KMS-11 (cell line): Measurements from ENCODE around the gene SEMA5A.

Experiments
- H2AFZ ChIP-seq: fragments of 200-600 bp; sonication (generic); 2 replicates; pipeline ENCODE4 v1.6.1; 2016; ENCODE audit warnings: antibody characterized with exemption, mixed run types, low read depth
- H3K27ac ChIP-seq: fragments of 200-600 bp; sonication (generic); 2 replicates; pipeline ENCODE4 v1.6.1; 2016; ENCODE audit warnings: mild to moderate bottlenecking, mixed run types
- H3K27me3 ChIP-seq: fragments of 200-600 bp; sonication (generic); 2 replicates; pipeline ENCODE4 v1.6.1; 2017; ENCODE audit warnings: mild to moderate bottlenecking, low read depth, mixed run types, moderate library complexity; ENCODE audit not compliant: insufficient read depth
- H3K36me3 ChIP-seq: fragments of 200-600 bp; sonication (generic); 2 replicates; pipeline ENCODE4 v1.6.1; 2017; ENCODE audit warnings: mild to moderate bottlenecking, mixed run types; ENCODE audit not compliant: insufficient read depth
- H3K4me1 ChIP-seq: fragments of 200-600 bp; sonication (generic); 2 replicates; pipeline ENCODE4 v1.6.1; 2016; ENCODE audit warnings: mild to moderate bottlenecking, low read depth, mixed run types; ENCODE audit not compliant: poor library complexity, severe bottlenecking
- H3K4me2 ChIP-seq: fragments of 200-600 bp; sonication (generic); 2 replicates; pipeline ENCODE4 v1.7.0; 2016; ENCODE audit warnings: mild to moderate bottlenecking, mixed run types
- H3K4me3 ChIP-seq: fragments of 200-600 bp; sonication (generic); IDR thresholded peaks from 2 replicates; pipeline ENCODE4 v1.6.1; 2017; ENCODE audit warnings: low read depth, low read length, mixed read lengths; ENCODE audit not compliant: insufficient read depth
- H3K79me2 ChIP-seq: fragments of 200-600 bp; sonication (generic); 2 replicates; pipeline ENCODE4 v1.6.1; 2016; ENCODE audit warnings: low read depth, mixed run types; ENCODE audit not compliant: insufficient read depth
- H3K9ac ChIP-seq: fragments of 200-600 bp; sonication (generic); 2 replicates; pipeline ENCODE4 v1.6.1; 2016; ENCODE audit warnings: mild to moderate bottlenecking, mixed run types
- H4K20me1 ChIP-seq: fragments of 200-600 bp; sonication (generic); 2 replicates; pipeline ENCODE4 v1.6.1; 2016; ENCODE audit warnings: mild to moderate bottlenecking, mixed run types; ENCODE audit not compliant: insufficient read depth
- TF ChIP-seq, protein P1 (sequence below): fragments of 200-600 bp; sonication (generic); conservative IDR thresholded peaks from 2 replicates; pipeline ENCODE4 v1.6.1; 2017; ENCODE audit warnings: low read depth, mild to moderate bottlenecking, antibody characterized with exemption, low read length, moderate library complexity, mixed read lengths

SEMA5A gene

DNA sequence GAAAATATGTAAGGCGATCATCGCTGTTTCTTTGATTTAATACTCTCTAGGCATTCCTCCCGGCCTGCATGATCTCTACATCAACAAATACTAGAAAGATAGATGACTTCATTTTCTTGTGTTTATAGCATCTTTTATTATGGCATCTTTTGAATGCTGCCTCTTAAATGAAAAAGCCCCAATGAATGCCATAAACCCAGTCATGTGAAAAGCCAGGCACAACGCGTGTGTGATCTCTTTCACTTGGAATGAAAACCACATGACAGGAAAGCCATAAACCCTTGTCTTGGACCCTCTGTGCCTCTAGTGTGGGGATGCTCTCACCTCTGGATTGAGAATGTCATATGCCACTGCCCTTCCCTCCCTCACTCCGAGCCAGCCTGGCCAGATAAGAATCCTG lies 476.2 kb downstream of the SEMA5A start:
- no peak overlapping the region for H3K4me3 ChIP-seq
- H2AFZ ChIP-seq, result no peak overlapping the region
- H3K79me2 ChIP-seq, result no peaks in the 10 kb centered on the region
- no peak overlapping the region for H3K4me2 ChIP-seq
- no peaks in the 10 kb centered on the region for H3K4me1 ChIP-seq
- no peaks in the 10 kb centered on the region for H3K27me3 ChIP-seq
- H4K20me1 ChIP-seq, result no peaks in the 10 kb centered on the region
- TF ChIP-seq, protein P1, sequence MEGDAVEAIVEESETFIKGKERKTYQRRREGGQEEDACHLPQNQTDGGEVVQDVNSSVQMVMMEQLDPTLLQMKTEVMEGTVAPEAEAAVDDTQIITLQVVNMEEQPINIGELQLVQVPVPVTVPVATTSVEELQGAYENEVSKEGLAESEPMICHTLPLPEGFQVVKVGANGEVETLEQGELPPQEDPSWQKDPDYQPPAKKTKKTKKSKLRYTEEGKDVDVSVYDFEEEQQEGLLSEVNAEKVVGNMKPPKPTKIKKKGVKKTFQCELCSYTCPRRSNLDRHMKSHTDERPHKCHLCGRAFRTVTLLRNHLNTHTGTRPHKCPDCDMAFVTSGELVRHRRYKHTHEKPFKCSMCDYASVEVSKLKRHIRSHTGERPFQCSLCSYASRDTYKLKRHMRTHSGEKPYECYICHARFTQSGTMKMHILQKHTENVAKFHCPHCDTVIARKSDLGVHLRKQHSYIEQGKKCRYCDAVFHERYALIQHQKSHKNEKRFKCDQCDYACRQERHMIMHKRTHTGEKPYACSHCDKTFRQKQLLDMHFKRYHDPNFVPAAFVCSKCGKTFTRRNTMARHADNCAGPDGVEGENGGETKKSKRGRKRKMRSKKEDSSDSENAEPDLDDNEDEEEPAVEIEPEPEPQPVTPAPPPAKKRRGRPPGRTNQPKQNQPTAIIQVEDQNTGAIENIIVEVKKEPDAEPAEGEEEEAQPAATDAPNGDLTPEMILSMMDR, result no peak
- H3K9ac ChIP-seq, result no peak overlapping the region
- no peaks in the 10 kb centered on the region for H3K36me3 ChIP-seq
- no peak overlapping the region for H3K27ac ChIP-seq

DNA sequence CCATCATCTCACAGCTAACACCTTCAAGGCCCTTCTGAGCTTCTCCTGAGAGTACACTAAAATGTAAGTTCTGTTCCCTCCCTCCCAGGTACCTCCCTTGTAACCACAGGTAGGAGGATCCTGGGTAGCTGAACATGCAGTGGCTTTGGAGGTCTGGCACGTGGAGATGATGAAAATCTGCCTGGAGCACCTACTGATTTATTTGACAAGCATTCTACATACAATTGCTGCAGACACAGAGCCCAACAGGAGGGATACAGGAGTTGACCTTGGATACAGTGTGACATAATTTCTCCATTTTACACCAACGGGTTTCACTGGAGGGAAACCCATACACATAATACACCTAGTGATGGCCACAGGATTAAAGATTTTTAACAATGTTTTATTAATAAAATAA lies 478.7 kb downstream of the SEMA5A start:
- H3K4me2 ChIP-seq, result no peak overlapping the region
- no peaks in the 10 kb centered on the region for H3K79me2 ChIP-seq
- no peaks in the 10 kb centered on the region for H4K20me1 ChIP-seq
- TF ChIP-seq, protein P1, result no peak
- H3K9ac ChIP-seq, result no peak overlapping the region
- H3K27me3 ChIP-seq, result no peaks in the 10 kb centered on the region
- no peak overlapping the region for H3K27ac ChIP-seq
- H2AFZ ChIP-seq, result no peak overlapping the region
- no peaks in the 10 kb centered on the region for H3K36me3 ChIP-seq
- no peak overlapping the region for H3K4me3 ChIP-seq
- no peaks in the 10 kb centered on the region for H3K4me1 ChIP-seq

GRCh38 chr5:9066349-9066748 lies 479.5 kb downstream of the SEMA5A start:
- no peaks in the 10 kb centered on the region for H3K4me1 ChIP-seq
- no peak overlapping the region for H3K9ac ChIP-seq
- H3K4me3 ChIP-seq, result no peak overlapping the region
- H2AFZ ChIP-seq, result no peak overlapping the region
- H3K27ac ChIP-seq, result no peak overlapping the region
- no peak overlapping the region for H3K4me2 ChIP-seq
- H3K27me3 ChIP-seq, result no peaks in the 10 kb centered on the region
- H4K20me1 ChIP-seq, result no peaks in the 10 kb centered on the region
- no peaks in the 10 kb centered on the region for H3K36me3 ChIP-seq
- no peaks in the 10 kb centered on the region for H3K79me2 ChIP-seq
- TF ChIP-seq, protein P1, result no peak

DNA sequence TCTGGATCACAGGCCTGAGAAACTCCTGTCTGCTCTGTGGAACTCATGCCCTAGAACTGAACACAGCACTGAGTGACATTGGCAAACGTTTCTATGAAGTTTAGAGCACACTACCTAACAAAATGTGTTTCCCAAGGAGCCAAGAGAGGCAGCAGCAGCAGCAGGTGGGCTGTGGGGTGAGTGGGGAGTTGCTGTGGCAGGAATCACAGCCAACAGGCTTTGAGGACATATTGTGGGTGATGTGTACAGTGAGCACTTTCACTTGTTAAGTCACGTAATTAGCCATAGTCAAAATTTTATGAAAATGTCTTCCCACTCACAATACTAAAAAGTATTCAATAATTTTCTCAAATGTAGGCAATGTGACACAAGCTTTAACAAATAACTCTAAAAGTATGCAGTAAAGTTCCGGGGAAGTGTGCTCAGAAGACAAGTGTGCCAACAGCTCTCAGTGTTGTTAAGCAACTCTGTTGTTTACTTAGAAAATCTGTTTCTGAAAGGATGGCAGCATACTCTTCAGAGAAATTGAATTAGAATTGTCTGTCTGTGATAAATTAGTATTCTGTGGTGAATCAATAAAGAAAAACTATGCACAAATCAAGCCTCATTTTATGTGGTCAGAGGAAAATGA lies 482.1 kb downstream of the SEMA5A start:
- no peak overlapping the region for H3K9ac ChIP-seq
- H4K20me1 ChIP-seq, result no peaks in the 10 kb centered on the region
- H3K27me3 ChIP-seq, result no peaks in the 10 kb centered on the region
- H3K36me3 ChIP-seq, result no peaks in the 10 kb centered on the region
- H3K4me2 ChIP-seq, result no peak overlapping the region
- no peak overlapping the region for H3K4me3 ChIP-seq
- no peaks in the 10 kb centered on the region for H3K79me2 ChIP-seq
- TF ChIP-seq, protein P1, result no peak
- H3K27ac ChIP-seq, result no peak overlapping the region
- H3K4me1 ChIP-seq, result no peaks in the 10 kb centered on the region
- H2AFZ ChIP-seq, result no peak overlapping the region
